GM13977 (cell line): ENCODE data around the gene RSL24D1.

ENCODE experiments used
- DNase-seq: peaks from one replicate; pipeline ENCODE4 v3.0.0; 2012; ENCODE audit warnings: low spot score
- CTCF ChIP-seq: IDR thresholded peaks from 2 replicates; pipeline ENCODE4 v1.5.1; 2012; ENCODE audit warnings: mild to moderate bottlenecking, control low read depth; ENCODE audit not compliant: insufficient read depth; ENCODE audit errors: extremely low read depth, missing control alignments
- in situ Hi-C: fragments of 300-500 bp; cut with MboI; formaldehyde crosslinking; loops from one replicate; pipeline ENCODE4 v1.12.0; 2022; ENCODE audit warnings: low sequenced_read_pairs, low pct_unique_long_range_greater_than_20kb, mixed read lengths, inconsistent platforms; ENCODE audit not compliant: unreplicated experiment

The RSL24D1 gene

DNA sequence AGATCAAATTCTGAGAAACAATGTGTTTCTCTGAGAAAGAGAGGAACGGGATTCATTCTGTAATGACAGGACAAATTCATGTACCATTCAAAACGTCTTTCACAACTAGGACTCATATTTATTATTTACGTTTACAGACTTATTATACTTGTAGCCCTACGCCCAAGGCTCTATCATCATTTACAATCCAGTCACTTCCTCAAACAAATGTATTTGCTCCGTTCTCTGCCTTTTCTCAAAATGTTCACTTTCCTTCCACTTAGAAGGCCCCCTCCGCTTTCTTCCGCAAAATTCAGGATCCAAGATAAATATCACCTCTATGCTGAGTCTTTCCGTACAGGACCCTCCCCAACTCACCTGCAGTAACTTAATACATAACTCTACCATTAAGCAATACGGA, 745 bp downstream of the RSL24D1 start:
- TF ChIP-seq CTCF: no peak
- DNase-seq: no peak
- in situ Hi-C loops: no loop called here

DNA sequence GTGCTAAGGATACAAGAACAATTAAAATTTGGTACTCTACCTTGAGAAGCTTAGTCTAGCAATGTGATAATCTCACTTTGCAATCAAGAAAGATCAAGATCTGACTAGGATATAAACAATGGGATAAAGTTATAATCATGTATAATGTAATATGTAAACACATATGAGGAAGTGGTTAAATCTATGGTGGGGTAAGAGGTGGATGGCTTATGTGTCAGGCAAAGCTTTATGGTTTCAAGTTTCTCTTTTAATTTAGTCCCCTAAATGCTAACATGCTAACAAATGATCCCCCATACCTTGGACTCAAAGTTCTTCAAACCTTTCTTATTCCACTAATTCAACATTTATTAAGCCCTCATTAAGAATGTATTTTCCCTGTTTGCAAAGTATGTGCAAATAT, 2.5 kb downstream of the RSL24D1 start:
- no peak for DNase-seq
- in situ Hi-C loops: no loop called here
- no peak for TF ChIP-seq CTCF

GRCh38 chr15:55186331-55186730, 10.4 kb downstream of the RSL24D1 start:
- in situ Hi-C loops: no loop called here
- DNase-seq: no peak
- TF ChIP-seq CTCF: no peak

GRCh38 chr15:55183679-55184078, 13.1 kb downstream of the RSL24D1 start:
- no peak for DNase-seq
- no peak for TF ChIP-seq CTCF
- in situ Hi-C loops: no loop called here

- in situ Hi-C loops: no loop called here
- DNase-seq: no peak
- no peak for TF ChIP-seq CTCF
These were observed 17.6 kb downstream of the RSL24D1 start for GRCh38 chr15:55179141-55179540.

- DNase-seq: no peak
- in situ Hi-C loops: no loop called here
- no peak for TF ChIP-seq CTCF
These were observed 26.4 kb downstream of the RSL24D1 start for GRCh38 chr15:55170361-55170760.
